PFSK-1 (cell line): ENCODE measurements around the gene MAEA.

ENCODE experiments used
- FOXP2 ChIP-seq: optimal IDR thresholded peaks from 2 replicates; pipeline ENCODE3; 2011; ENCODE audit warnings: borderline replicate concordance, control low read depth, inconsistent platforms; ENCODE audit not compliant: insufficient read depth; ENCODE audit errors: extremely low read length, extremely low read depth
- POLR2AphosphoS5 ChIP-seq: IDR thresholded peaks from 2 replicates; pipeline ENCODE4 v1.6.1; 2012; ENCODE audit warnings: low read depth, mild to moderate bottlenecking, control low read depth, low read length, moderate library complexity
- REST ChIP-seq, 2 experiments: IDR thresholded peaks; 2 replicates each; pipeline versions ENCODE4 v1.6.1 to v1.8.0; 2011 to 2012; ENCODE audit warnings: low read depth in 2 of 2, low read length in 2 of 2, control low read depth in 1 of 2, inconsistent platforms in 1 of 2, mild to moderate bottlenecking in 1 of 2, moderate library complexity in 1 of 2; ENCODE audit not compliant: insufficient read depth in 1 of 2
- SIN3A ChIP-seq: IDR thresholded peaks from 2 replicates; pipeline ENCODE4 v1.6.1; 2012; ENCODE audit warnings: mild to moderate bottlenecking, low read length, moderate library complexity, borderline replicate concordance; ENCODE audit not compliant: insufficient read depth
- TAF1 ChIP-seq: IDR thresholded peaks from 2 replicates; pipeline ENCODE4 v1.6.1; 2012; ENCODE audit warnings: low read length, control low read depth, borderline replicate concordance; ENCODE audit not compliant: insufficient read depth

Gene MAEA

DNA sequence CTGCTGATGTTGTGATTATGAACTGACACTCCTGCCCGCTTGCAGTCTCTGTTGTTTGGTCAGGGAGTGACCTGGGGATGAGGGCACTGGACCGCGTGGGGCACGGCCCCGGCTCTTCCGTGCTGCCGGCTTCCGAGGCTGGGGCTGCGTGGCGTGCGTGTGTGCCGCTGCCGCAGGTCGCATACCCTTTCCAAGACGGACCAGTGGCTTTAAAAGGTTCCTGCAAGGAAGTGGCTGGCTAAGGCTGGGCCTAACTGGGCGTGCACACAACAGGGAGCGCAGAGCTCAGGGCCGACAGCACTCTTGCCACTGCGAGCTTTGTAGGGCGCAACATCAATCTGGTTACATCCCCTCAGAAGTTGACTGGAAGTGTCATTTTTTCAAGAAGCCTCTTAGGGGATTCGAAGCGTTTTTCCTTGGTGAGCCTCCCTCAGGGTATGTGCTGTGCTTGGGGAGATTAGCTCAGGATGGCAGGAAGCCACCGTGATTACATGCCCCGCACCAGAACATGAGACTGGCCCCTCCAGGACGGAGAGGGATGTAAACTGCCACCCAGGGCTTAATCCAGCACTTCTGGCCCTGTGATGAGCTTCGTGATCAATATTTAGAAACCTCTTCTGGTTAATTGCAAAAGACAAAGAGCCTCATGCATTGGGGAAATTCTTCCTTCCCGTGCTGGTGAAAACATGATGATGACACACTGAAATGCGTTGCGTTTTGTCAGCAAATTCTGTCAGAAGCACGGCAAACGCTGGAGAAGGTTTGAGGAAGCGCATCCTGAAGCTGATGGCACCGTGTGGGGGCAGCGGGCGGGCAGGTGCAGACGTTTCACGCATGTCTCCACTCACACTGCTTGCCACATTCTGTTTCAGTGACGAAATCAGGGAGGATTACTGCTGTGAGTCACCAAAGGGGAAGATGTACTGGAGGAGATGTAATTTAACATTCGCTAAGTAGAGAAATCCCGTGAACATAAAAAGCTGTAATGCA is 11.1 kb downstream of the MAEA start:
- TF ChIP-seq POLR2AphosphoS5: no peak
- no peak for TF ChIP-seq SIN3A
- TF ChIP-seq TAF1: no peak
- no peak for TF ChIP-seq REST (IDR thresholded peaks at IDR 0.05; ENCODE audit: insufficient read depth in 1 of 2, low read depth in 2 of 2, low read length in 2 of 2)
- no peak for TF ChIP-seq FOXP2

- TF ChIP-seq FOXP2 (no peak), POLR2AphosphoS5 (no peak), TAF1 (no peak)
Measured at GRCh38 chr4:1302159-1302558, 12.5 kb downstream of the MAEA start.

DNA sequence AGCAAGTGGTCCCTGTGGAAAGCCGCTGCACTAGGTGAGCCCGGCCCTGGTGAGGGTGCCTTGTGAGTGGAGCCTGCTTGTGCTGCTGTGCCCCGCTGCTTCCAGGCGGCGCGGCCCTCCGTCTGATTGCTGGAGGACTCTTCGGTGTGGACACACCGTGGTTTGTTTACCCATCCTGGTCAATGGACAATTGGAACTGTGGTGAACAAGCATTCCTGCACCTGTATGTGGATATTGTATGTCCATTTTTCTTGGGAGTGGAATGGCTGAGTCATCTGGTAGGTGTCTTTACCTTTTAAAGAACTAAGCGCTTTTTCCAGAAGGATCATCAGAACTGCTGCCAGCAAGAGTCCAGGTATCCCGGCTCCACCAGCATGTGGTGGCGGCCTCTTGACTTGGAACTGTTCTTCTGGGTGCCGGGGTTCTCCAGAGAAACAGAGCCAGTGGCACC is 15.6 kb downstream of the MAEA start:
- no peak for TF ChIP-seq SIN3A
- no peak for TF ChIP-seq POLR2AphosphoS5
- no peak for TF ChIP-seq FOXP2
- no peak for TF ChIP-seq REST (IDR thresholded peaks at IDR 0.05; ENCODE audit: insufficient read depth in 1 of 2, low read depth in 2 of 2, low read length in 2 of 2)

GRCh38 chr4:1305781-1306455 is 16.2 kb downstream of the MAEA start:
- TF ChIP-seq SIN3A (no peak), REST (IDR thresholded peaks at IDR 0.05; ENCODE audit: insufficient read depth in 1 of 2, low read depth in 2 of 2, low read length in 2 of 2) (no peak), POLR2AphosphoS5 (no peak), FOXP2 (no peak), TAF1 (no peak)

DNA sequence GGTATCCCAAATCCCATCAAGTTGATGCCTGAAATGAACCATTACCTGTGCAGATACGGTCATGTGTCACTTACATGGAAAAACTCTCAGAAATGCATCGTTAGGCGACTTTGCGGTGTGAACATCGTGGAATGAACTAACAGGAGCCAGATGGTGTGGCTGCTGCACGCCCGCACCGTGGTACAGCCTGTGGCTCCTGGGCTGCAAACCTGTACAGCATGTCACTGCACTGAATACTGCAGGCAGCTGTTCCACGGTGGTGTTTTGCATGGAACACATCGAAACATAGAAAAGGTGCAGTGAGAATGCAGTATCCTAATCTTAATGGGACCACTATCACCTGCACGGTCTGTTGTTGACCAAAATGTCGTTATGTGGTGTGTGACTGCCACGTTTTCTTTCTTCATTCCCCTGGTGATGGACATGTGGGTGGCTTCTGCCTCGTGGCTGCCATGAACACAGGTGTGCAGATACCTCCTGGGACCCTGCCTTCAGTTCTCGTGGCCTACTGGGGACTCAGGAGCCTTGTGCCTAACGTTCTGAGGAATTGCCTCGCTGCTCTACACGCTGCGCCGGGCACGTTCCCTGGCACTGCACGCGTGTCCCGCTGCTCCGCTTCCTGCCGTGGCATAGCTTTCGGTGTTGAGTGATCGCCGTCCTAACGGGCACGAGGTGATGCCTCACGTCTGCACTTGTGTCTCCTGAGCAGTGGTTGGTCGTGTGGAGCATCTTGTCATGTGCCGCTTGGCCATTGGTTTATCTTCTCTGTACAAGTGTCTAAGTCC is 18.5 kb downstream of the MAEA start:
- TF ChIP-seq REST (IDR thresholded peaks at IDR 0.05; ENCODE audit: insufficient read depth in 1 of 2, low read depth in 2 of 2, low read length in 2 of 2) (no peak), TAF1 (no peak), FOXP2 (no peak), POLR2AphosphoS5 (no peak), SIN3A (no peak)
